GM21723 (cell line): Measurements from ENCODE around the gene PPP1R1B.

ENCODE experiments used
- ATAC-seq: cut with Tn5 transposase; IDR thresholded peaks from one replicate; pipeline ENCODE4 v1.9.1; 2021; ENCODE audit warnings: mild to moderate bottlenecking, moderate library complexity; ENCODE audit not compliant: unreplicated experiment

The PPP1R1B gene

DNA sequence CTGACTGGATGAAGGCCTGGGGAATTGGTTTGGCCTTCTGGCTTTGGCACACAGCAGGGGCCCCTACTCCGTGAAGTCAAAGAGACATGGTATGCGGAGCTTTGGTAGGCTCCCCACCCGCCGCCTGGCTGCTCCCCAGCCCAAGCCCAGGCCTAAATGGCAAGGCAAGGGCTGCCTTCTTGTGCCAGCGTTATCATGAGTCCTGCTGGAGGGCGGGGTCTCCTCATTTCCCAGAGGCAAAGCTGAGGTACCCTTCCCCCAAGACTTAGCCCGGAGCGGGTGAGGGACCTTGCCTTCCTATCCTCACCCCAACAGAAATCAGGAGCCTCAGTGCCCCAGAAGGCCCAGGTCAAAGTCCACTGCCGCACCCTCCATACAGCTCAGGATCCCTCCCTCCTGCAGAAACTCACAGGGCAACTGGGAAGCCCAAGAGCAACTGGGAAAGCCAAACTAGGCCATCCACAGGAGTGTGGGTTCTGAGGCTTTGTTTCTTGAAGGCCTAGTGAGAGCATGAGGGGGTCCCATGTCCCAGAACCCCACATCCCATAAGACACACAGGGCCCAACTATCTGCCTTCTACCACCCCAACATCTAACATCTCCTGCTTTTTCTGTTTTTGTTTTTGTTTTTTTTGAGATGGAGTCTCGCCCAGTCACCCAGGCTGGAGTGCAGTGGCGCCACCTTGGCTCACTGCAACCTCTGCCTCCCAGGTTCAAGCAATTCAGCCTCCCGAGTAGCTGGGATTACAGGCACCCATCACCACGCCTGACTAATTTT, 51.8 kb downstream of the PPP1R1B start:
- no peak for ATAC-seq

DNA sequence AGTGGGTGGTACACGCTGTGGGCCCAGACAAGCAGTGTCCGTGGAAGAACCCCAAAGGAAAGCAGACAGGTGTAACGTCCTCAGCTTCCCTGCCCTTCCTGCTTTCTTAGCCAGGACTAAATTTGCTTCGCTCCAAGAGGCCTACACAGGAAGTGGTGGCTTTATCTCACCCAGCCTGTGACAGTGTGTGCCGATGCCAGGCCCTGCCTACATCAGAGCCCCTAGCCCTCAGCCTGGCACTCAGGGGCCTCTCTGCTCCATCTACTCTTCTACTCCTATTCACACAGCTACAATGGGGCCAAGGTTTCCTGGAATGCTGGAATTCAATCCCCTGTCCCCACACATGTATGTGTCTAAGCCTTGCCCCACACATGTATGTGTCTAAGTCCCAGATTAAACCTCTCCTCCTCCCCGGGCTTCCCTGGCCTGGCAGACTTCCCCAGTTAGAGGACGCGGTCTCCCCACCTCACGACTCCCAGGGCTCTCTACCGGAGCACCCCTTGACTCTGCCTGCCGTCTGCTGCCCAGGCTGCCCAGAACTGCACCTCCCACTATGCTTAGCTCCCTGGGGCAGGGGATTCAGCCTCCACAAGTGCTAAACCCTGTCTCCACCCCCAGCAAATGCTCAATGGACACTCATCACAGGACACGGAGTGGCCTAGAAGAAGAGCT, 52.9 kb downstream of the PPP1R1B start:
- ATAC-seq: no peak

DNA sequence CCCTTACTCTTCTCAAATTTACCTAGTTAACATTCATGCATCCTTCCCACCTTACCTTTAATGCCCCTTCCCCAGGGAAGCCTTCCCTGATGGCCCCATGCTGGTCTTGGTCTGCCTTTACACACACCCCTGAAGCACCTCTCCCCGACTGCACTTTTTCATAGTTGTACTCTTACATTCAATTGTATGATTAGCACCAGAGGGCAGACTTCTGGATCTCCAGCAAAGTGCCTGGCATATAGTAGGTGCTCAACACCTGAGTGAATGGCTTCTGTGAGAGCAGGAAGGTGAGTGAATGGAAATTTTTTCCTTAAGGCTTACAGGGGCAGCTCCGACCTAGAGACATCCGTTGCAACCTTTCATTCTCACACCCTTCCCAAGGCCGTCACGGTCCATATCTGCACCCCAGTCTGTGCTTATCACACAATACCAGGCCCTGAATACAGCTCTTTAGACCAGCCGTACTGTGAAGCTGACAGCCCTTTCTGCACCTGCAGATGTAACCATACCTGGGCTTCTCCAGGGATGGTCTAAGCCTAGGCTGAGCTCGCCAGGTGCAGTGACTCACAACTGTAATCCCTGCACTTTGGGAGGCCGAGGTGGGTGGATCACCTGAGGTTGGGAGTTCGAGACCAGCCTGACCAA, 56.7 kb downstream of the PPP1R1B start:
- no peak for ATAC-seq

DNA sequence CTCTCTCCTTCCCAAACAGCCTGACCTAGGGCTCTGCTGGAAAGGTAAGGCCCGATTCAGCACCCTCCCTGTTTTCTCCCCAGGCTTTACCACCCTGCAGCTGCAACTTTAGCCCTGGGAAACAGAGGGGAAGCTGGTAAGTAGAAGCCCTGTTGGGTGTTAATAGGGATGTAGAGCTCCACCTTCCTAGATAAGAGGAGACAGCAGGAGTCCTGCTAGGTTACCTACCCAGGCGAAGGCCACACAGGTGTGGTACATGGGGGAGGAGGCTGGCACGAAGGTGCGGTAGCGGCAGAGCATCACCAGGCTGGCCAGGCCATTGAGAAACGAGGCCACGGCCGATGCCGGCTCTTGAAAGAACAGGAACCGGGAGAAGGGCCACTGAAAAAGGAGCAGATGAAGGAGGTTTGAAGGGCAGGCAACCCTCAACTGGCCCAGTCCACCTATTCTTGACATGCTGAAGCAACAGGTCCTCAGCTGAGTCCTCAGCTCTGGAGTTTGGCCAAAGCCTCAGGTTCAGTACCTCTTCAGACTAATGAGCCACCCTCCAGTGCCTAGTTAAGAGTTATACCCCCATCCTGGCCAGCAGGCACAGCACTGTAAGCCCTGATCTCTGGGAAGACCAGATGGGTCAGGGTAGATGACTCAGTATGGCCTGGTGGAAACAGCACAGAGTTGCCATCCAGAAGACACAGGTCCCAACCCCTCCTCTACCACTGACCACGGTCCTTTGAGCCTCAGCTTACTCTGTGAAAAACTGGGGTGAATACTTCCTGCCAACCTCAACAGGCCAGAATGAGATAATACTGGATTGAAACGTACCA, 57.8 kb downstream of the PPP1R1B start:
- no peak for ATAC-seq
